Lower leg skin (tissue), 3 donors: ENCODE data around the gene TANC1.

ENCODE experiments used
- POLR2A ChIP-seq, 2 donors: fragments of 450-650 bp; IDR thresholded peaks; one replicate each; pipeline ENCODE4 v1.6.1; 2016 to 2017; ENCODE audit warnings: antibody characterized with exemption in 2 of 2, mild to moderate bottlenecking in 1 of 2, moderate library complexity in 1 of 2
- TF ChIP-seq, protein P1 (sequence below), 3 donors: fragments of 450-650 bp; IDR thresholded peaks; one replicate each; pipeline ENCODE4 v1.5.1; 2016; ENCODE audit warnings: antibody characterized with exemption in 3 of 3, mild to moderate bottlenecking in 3 of 3, moderate library complexity in 2 of 3

DNA sequence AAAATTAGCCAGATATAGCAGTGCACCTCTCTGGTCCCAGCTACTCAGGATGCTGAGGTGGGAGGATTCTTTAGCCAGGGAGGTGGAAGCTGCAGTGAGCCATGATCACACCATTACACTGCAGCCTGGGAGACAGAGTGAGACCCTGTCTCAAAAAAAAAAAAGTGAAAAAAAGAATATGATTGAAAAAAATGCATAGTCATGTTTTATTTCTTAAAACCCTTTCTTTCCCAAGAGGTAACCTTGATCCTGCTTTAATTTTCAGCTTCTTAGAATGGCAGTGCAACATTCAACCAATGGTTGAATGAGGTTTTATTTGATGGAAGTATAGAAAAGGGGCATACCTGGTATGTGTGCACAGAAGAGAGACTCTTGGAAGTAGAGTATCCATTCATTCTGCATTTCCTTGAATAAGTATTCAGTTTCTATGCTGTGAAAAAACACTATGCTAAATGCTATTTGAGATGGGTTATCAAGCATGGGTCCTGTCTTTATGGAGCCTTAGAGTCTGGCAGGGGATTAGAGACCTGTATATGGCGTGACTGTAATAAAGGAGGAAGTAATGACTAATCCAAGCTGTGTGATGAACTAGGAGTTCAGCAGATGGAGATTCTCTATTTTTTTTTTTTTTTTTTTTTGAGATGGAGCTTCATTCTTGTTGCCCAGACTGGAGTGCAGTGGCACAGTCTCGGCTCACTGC is 171.8 kb downstream of the TANC1 start:
- TF ChIP-seq, protein P1, sequence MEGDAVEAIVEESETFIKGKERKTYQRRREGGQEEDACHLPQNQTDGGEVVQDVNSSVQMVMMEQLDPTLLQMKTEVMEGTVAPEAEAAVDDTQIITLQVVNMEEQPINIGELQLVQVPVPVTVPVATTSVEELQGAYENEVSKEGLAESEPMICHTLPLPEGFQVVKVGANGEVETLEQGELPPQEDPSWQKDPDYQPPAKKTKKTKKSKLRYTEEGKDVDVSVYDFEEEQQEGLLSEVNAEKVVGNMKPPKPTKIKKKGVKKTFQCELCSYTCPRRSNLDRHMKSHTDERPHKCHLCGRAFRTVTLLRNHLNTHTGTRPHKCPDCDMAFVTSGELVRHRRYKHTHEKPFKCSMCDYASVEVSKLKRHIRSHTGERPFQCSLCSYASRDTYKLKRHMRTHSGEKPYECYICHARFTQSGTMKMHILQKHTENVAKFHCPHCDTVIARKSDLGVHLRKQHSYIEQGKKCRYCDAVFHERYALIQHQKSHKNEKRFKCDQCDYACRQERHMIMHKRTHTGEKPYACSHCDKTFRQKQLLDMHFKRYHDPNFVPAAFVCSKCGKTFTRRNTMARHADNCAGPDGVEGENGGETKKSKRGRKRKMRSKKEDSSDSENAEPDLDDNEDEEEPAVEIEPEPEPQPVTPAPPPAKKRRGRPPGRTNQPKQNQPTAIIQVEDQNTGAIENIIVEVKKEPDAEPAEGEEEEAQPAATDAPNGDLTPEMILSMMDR (IDR thresholded peaks at IDR 0.05), result no peak
- no peak for TF ChIP-seq POLR2A (IDR thresholded peaks at IDR 0.05)
